ENCODE results near the gene RNU6-7.

The RNU6-7 gene

DNA sequence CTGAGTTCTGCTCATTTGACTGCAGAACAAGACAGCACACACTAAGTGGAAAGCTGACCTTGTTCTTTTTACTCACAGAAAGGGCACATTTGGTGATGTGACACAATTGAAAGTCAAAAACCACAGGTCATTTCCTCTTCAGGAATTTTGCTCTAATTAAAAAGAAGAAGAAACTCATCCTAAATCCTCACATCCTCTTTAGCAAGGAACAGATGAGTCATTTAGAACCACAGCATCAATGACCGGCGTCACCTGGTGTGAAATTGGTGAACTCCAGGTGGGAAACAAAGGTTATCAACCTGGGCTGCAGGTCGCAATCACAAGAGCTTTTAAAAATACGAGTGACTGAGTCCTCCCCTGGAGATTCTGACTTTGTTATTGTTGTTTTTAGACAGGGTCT is 4.1 kb downstream of the RNU6-7 start:
- no peak for DNase-seq

DNA sequence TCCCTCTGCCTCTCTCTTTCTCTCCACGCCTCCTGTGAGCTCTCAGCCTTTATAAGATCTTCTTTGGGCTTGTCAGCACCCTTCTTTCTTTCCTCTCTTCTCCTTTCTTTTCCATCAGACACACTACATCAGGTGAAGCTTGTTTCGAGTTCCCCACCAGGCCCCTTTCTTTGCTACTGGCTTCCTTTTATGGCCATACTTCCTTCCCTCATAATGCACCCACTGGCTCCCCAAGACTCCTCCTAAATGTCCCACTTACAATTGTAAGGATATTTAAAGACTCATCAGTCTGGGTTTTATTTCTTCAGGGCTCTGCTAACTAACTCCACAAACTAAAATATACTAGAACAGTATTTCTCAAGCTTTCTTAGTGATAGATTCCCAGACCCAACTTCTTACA is 4.7 kb downstream of the RNU6-7 start:
- no peak for DNase-seq

GRCh38 chr14:32208490-32208889 is 6.6 kb downstream of the RNU6-7 start:
- DNase-seq = no peak

DNA sequence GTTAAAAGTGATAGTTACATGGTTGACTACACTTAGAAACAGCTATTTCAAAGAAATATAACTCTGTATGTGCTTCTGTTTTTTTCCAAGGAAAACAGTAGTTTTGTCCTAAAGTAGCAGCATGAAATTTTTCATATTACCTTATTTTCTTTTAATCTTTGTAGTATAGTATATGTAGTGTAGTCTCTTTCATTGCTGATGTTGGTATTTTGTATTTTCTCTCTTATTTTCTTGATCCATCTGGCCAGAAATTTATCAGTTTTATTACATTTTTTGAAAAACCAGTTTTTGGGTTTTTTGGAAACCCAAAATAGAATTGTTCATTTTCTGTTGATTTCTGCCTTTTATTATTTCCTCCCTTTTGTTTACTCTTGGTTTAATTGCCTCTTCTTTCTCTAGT is 7.6 kb downstream of the RNU6-7 start:
- no peak for DNase-seq

DNA sequence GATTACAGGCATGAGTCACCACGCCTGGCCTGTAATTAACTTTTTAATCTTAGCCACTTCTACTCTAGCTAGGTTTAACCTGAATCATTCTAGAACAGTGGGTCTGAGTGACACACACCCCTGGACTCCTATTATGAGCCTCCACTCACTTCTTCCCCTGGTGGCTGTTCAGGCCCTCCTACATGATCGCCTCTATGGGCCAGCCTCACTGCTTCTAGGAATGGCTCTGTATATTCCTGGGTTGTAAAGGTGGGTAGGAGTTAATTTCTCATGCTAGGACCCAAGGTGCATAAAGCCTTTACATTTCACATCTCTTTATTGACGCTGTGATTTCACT is 9.2 kb downstream of the RNU6-7 start:
- no peak for DNase-seq

GRCh38 chr14:32212833-32213232 is 11.0 kb downstream of the RNU6-7 start:
- no peak for DNase-seq

DNA sequence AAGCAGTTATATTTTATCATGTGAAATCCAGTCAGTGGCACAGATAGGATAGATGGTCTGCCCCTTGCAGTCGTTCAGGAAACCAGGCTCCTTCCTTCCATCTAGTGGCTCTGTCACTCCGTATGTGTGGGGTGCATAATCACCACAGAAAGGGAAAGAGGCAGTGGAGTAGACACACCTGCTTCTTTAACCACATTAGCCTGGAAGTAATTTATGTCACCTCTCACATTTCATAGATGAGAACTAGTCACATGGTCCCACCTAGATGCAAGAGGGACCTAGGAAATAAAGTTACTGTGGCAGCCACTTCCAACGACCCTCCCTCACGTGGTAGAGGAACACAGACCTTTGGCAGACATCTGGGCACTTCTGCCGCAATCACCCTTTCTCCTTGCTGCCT is 15.5 kb downstream of the RNU6-7 start:
- no peak for DNase-seq

DNA sequence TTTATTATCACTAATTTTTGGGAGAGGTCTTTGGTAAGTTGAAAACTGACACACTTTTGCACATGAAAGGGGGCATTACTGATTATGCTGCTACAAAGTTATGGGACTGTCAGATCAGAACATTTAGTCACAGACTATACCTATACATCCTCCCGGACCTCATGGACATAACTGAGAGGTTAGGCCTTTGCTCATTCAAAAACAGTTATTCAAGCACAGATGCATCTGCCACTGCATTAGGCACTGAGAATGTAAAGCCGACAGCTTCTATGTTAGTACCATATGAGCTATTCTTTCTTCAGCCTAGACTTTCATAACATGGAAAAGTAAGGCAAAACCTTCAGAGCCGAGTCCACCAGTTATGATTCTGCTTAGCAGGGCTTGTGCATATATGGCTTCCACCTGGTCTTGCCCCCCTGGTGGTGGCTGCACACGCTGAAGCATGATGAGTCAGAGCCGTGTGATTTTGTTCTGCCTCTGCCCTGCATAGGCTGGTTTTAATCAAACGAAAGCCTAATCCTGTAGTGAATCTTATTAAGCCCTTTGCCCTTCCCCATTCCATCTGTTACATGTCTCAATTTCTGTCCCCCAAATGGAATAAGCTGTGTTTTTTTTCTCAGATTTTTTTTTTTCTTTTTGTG is 23.0 kb downstream of the RNU6-7 start:
- no peak for DNase-seq

DNA sequence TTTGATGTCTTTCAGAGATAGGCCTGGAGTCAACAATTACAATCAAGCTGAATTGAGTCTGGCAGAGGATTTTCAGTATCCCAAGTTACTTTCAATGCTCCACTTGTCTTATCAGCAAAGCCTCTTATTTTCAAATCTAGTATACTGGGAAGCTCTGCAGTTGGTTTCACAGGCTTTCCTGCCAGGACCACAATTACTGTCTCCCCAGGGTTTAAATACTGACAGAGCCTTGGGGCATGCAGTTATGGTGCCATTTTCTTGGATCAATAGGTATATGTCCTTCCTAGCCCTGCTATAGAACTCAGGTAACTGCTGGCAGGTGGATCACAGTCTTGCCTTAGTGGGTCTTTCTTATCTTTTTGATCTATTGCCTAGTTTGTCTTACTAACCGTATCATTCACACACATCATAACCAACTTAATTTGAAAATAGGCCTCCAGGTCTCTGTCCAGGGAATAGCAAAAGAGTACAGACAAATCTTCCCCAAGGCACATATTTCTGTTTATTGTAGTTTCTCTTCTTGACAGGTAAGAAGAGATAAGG is 23.6 kb downstream of the RNU6-7 start:
- no peak for DNase-seq

DNA sequence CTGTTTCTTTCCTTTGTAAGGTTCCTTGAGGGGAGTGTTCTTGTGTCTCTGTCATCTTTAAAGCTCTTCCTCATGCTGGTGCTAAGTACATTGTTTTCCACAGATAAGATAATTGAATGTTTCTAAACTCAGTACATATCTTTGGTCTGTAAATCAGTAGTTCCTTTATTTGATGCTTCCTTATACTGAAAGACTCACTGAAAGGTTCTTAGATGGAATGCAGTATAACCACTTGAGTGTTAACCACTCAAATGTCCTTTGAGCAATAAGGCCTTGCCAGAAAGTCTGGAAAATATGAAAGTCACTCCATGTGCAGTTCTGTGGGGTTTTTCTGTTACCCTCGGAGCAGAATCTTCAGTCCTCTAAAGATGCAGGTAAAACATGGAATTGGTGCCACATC is 24.2 kb downstream of the RNU6-7 start:
- no peak for DNase-seq

GRCh38 chr14:32230181-32230580 is 28.3 kb downstream of the RNU6-7 start:
- DNase-seq = no peak

DNA sequence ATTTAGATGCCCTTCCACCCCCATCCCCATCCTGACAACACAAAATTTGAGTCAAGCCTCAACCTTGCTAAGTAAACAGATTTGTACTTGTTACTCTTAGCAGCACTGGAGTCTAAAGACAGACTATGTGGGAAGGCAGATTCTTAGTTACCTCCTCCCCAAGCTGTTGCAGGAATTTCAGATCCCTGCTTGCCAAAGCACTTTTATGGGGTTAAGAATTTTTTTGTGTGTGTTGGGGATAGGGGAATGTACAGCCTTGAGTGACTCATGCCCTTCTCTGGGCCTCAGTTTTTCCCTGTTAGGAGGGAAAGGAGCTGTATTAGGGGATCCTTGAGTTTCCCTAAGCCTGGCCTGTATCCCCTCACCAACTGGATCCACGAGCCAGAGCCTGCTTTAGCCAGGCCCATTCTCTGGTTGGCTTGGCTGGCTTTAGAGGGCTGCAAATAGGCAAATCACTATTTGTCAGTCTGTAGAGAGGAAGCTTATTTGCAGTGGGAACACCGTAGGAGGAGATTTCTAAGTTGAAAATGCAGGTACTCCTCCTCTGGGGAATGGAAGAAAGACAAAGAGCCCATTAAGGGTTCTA is 28.9 kb downstream of the RNU6-7 start:
- DNase-seq = no peak

DNA sequence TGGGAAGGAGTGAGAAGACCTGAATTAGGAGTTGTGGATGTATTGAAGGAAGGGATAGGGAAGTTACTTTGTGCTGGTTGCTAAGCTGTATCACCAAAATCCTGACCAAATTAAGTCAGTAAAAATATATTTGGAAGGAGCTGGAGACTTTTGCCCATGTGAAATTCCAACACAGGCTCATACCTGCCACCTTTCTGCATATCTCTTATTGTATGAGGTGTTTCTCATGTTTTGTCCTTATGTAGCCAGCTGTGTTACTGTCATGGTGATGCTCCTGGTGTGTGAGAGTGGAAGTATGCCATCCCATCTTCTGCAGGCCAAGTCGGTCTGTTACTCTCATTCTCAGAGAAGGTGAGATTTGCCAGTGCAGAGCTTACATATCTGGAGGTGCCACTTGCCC is 30.6 kb downstream of the RNU6-7 start:
- no peak for DNase-seq

DNA sequence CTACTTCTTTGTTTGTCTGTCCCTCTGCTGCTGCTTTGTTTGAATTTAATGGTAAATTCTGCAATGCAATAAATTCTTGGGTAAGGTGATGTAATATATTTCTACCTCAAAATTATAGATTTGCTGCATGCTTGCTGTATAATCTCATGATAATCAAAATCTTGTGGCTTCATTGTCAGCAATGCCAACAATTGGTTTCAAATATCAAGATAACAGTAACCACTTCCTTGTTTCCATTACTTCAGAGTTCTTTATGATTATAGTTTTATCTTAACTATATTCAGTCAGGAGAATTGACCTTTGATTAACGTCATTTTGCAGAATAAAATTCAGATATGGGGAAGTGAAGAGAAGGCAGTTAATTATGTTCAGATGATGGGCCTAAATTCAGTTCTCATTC is 31.4 kb downstream of the RNU6-7 start:
- DNase-seq = no peak

DNA sequence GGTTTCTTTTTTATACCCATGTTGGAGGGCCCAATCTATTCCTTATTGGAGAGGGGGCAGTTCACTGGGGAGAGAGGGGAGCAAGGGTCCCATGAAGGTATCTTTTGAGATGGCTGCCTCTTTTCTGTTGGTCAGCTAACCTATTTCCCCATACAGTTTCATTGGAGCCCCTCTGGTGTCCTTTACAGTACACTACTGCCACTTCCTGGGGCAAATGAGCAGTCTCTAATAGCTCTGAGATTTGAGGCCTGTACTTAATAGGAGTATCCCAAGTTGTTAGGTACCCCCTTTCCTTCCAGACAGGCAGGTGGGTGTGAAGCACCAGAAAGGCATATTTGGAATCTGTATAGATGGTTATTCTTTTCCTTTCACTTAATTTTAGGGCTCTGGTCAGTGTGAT is 42.6 kb downstream of the RNU6-7 start:
- no peak for DNase-seq

DNA sequence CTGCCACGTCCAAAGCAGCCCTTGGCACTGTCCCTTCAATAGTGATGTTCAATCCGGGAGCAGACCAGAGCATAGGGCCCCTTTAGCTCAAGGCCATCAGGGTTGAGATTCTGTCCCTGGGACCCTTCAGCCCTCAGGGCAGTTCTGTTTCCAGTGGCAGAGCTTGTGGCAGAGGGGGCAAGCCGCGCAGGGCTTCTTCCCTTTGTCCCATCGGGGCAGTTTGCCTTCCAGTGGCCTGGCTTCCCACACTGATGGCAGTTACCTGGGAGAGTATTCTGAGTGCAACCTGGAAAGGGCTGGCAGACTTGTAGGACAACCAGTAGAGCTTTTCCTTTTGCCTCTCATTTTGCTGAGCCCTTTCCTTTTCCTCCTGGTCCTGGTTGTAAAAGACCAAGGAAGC is 44.9 kb downstream of the RNU6-7 start:
- no peak for DNase-seq

- DNase-seq = no peak
Observed at GRCh38 chr14:32249371-32249770, 47.5 kb downstream of the RNU6-7 start.

DNA sequence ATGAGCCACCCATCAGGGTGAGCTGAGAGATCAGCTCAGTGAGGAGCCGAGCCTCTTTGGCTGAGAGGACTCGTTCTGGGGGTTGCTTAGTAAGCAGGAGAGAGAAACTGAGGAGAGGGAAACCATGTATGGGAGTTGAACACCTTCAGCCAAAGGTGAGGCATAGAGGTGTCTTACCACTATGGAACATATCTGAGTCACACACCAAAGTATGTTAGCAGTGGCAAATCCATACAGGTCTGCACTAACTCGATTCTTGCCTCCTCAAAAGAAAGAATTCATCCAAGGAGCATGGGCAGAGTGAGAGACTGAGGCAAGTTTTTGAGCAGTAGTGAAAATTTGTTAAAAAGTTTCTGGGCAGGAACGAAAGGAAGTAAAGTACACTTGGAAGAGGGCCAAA is 47.9 kb downstream of the RNU6-7 start:
- DNase-seq = no peak

DNA sequence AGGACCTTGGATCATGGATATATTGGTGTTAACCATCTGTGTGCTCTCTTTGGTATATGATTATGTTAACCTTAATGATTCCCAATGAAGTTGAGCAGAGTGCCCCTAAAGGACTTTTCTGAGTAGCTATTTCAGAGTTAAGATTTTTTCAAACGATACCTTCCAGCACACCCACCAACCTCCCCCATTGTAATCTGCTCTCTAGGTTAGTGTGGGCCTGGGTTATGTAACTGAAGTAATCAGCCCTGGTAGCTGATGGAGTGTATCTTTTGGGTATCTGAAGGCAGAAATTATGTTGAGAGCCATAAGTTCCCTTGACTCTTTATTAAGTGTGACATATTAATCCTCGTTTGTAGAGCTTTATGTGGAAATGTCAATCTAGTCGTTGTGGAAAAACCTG is 48.8 kb downstream of the RNU6-7 start:
- no peak for DNase-seq

GRCh38 chr14:32251530-32251929 is 49.7 kb downstream of the RNU6-7 start:
- no peak for DNase-seq

Data from CD4-positive, alpha-beta T cell treated with Interleukin-15 for 1 hour (primary cell).